ENCODE measurements around the gene SNRPD3.

DNA sequence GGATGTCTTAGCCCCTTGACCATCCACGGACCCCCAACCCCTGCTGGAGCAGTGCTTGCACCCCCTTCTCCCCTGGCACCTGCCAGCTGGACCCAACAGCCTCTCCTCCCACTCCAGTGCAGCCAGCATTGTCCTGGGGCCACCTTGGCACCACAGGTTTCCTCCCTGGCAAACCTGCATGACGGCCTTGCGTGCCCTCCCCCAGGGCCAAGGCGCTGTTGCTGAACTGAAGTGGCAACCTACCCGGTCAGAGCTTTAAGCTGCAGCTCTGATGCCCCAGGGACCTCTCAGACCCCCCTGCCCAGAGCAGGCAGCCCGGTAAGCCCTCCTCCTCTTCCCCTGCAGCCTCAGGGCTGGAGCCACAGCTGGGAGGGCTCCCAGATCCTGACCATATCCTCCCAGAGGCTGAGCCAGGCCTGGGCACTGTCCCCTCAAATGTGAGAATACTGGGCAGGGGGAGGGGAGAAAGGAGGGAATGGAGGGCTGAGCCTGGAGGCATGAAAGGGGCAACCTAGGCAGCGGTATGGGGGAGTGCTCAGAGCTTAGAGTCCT lies 38.8 kb downstream of the SNRPD3 start:
- TF ChIP-seq, protein P1, sequence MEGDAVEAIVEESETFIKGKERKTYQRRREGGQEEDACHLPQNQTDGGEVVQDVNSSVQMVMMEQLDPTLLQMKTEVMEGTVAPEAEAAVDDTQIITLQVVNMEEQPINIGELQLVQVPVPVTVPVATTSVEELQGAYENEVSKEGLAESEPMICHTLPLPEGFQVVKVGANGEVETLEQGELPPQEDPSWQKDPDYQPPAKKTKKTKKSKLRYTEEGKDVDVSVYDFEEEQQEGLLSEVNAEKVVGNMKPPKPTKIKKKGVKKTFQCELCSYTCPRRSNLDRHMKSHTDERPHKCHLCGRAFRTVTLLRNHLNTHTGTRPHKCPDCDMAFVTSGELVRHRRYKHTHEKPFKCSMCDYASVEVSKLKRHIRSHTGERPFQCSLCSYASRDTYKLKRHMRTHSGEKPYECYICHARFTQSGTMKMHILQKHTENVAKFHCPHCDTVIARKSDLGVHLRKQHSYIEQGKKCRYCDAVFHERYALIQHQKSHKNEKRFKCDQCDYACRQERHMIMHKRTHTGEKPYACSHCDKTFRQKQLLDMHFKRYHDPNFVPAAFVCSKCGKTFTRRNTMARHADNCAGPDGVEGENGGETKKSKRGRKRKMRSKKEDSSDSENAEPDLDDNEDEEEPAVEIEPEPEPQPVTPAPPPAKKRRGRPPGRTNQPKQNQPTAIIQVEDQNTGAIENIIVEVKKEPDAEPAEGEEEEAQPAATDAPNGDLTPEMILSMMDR (IDR thresholded peaks at IDR 0.05): no peak
- no peak for TF ChIP-seq EZH2 (IDR thresholded peaks at IDR 0.05)

Data from neural progenitor cell (in vitro differentiated cells).